HL-60 (cell line): ENCODE results near the gene LRBA.
"Not testable (repeated sequence)": the region's sequence is repeated elsewhere in the genome, so short reads cannot be mapped to it uniquely, and the experiment has no call there.

Experiments
- DNase-seq, 2 experiments: peaks; one replicate each; pipeline ENCODE4 v3.0.0-alpha.2; 2010 to 2020; ENCODE audit warnings: low read depth in 1 of 2, low spot score in 1 of 2
- H3K27ac ChIP-seq: fragments of 250-450 bp; sonication (Bioruptor Pico); replicated peaks from 2 replicates; pipeline ENCODE4 v1.5.1; 2020; ENCODE audit warnings: mild to moderate bottlenecking, moderate library complexity
- H3K27me3 ChIP-seq: fragments of 250-450 bp; sonication (Bioruptor Pico); 2 replicates; pipeline ENCODE4 v1.5.1; 2021; ENCODE audit warnings: mild to moderate bottlenecking, moderate library complexity; ENCODE audit not compliant: insufficient read depth, poor library complexity, severe bottlenecking
- H3K4me3 ChIP-seq: replicated peaks from 2 replicates; pipeline ENCODE4 v1.5.1; 2011; ENCODE audit warnings: mild to moderate bottlenecking, control low read depth, low read length; ENCODE audit not compliant: insufficient read depth
- GABPA ChIP-seq: IDR thresholded peaks from 2 replicates; pipeline ENCODE4 v1.6.1; 2012; ENCODE audit warnings: low read depth
- POLR2AphosphoS5 ChIP-seq: IDR thresholded peaks from 2 replicates; pipeline ENCODE4 v1.6.1; 2012; ENCODE audit warnings: low read depth
- SPI1 ChIP-seq: IDR thresholded peaks from 2 replicates; pipeline ENCODE4 v1.6.1; 2012; ENCODE audit warnings: low read depth, mild to moderate bottlenecking, borderline replicate concordance
- TF ChIP-seq, protein P1 (sequence below): IDR thresholded peaks from one replicate; pipeline ENCODE4 v1.5.1; 2011; ENCODE audit warnings: low read length, control low read depth, inconsistent platforms; ENCODE audit not compliant: insufficient read depth
- TF ChIP-seq, protein P2 (sequence below): IDR thresholded peaks from 2 replicates; pipeline ENCODE4 v1.6.1; 2012; ENCODE audit warnings: low read depth; ENCODE audit not compliant: insufficient replicate concordance

Gene LRBA

DNA sequence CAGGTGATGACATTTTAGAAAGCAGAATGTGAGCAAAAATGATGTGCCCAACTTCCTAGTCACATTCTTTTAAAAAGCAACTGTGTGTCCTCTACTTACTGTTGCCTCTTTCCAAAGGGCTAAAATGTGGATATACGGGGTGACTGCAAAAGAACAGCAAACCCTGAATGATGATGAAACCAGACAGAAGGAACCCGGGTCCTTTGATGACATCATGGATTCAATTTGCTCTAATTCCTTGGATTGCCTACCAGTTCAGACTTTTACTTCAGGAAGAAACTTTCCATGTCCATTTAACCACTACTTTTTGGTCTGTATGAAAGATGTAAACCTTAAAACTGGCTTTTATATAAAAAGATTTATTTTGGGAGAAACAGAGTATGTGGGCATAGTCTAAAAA lies 624.0 kb downstream of the LRBA start:
- no peak for DNase-seq
- Histone ChIP-seq H3K4me3 (no peak overlapping the region), H3K27ac (no peak overlapping the region), H3K27me3 (no peaks in the 10 kb centered on the region)
- TF ChIP-seq, protein P1, sequence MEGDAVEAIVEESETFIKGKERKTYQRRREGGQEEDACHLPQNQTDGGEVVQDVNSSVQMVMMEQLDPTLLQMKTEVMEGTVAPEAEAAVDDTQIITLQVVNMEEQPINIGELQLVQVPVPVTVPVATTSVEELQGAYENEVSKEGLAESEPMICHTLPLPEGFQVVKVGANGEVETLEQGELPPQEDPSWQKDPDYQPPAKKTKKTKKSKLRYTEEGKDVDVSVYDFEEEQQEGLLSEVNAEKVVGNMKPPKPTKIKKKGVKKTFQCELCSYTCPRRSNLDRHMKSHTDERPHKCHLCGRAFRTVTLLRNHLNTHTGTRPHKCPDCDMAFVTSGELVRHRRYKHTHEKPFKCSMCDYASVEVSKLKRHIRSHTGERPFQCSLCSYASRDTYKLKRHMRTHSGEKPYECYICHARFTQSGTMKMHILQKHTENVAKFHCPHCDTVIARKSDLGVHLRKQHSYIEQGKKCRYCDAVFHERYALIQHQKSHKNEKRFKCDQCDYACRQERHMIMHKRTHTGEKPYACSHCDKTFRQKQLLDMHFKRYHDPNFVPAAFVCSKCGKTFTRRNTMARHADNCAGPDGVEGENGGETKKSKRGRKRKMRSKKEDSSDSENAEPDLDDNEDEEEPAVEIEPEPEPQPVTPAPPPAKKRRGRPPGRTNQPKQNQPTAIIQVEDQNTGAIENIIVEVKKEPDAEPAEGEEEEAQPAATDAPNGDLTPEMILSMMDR: no peak

DNA sequence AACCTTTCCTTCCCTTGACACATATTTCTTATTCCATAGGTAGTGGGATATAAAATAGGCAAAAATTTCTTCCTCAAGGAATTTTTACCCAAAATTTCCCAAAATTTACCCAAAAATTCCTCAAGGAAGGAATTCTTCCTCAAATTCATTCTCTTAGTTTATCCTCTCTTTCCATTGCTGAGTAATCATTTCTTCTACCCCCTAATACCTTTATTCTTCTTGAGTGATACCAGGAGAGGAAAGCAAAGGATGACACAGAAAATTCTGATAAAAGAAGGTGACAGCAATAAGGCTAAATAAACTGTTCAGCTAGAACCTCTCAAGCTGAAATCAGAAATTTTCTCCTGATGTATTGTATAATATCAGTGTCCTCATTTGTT lies 624.6 kb downstream of the LRBA start:
- H3K4me3 ChIP-seq: no peak overlapping the region
- H3K27ac ChIP-seq: no peak overlapping the region
- no peak for DNase-seq
- TF ChIP-seq, protein P2, sequence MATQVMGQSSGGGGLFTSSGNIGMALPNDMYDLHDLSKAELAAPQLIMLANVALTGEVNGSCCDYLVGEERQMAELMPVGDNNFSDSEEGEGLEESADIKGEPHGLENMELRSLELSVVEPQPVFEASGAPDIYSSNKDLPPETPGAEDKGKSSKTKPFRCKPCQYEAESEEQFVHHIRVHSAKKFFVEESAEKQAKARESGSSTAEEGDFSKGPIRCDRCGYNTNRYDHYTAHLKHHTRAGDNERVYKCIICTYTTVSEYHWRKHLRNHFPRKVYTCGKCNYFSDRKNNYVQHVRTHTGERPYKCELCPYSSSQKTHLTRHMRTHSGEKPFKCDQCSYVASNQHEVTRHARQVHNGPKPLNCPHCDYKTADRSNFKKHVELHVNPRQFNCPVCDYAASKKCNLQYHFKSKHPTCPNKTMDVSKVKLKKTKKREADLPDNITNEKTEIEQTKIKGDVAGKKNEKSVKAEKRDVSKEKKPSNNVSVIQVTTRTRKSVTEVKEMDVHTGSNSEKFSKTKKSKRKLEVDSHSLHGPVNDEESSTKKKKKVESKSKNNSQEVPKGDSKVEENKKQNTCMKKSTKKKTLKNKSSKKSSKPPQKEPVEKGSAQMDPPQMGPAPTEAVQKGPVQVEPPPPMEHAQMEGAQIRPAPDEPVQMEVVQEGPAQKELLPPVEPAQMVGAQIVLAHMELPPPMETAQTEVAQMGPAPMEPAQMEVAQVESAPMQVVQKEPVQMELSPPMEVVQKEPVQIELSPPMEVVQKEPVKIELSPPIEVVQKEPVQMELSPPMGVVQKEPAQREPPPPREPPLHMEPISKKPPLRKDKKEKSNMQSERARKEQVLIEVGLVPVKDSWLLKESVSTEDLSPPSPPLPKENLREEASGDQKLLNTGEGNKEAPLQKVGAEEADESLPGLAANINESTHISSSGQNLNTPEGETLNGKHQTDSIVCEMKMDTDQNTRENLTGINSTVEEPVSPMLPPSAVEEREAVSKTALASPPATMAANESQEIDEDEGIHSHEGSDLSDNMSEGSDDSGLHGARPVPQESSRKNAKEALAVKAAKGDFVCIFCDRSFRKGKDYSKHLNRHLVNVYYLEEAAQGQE: no peak
- no peak for TF ChIP-seq SPI1
- no peak for TF ChIP-seq POLR2AphosphoS5
- TF ChIP-seq, protein P1: no peak
- no peak for TF ChIP-seq GABPA
- H3K27me3 ChIP-seq: no peaks in the 10 kb centered on the region

DNA sequence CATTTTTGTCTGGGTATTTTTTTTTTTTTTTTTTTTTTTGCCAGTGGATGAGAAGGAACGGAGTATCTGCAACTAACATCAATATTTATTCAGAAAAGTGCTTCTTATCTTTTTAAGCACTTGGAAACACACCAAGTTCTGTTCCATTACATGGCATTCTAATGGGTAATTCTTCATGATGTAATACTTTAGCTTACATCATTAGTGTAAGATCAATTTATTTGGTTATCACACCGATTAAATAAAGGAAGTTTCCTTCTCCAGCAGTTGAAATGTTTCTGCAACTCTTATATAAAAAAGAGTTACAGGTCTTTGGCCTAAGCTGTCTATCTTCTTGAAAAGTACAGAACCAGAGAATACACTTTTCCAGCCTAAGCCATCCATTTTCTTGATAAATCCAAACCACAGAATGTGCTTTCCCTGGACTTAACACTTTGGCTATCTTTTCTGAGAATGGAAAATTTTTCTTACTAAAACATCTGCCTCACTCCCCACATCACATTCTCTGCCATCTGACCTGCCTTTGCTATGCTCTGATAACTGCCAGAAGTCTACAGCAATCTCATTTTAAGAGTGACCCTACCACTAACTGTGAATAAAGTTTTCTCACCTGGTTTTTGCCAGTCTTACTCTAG lies 625.1 kb downstream of the LRBA start:
- no peak overlapping the region for H3K4me3 ChIP-seq
- TF ChIP-seq GABPA: no peak
- no peak for TF ChIP-seq POLR2AphosphoS5
- TF ChIP-seq, protein P1: no peak
- no peak for TF ChIP-seq SPI1
- TF ChIP-seq, protein P2: no peak
- no peaks in the 10 kb centered on the region for H3K27me3 ChIP-seq
- H3K27ac ChIP-seq: no peak overlapping the region
- no peak for DNase-seq

DNA sequence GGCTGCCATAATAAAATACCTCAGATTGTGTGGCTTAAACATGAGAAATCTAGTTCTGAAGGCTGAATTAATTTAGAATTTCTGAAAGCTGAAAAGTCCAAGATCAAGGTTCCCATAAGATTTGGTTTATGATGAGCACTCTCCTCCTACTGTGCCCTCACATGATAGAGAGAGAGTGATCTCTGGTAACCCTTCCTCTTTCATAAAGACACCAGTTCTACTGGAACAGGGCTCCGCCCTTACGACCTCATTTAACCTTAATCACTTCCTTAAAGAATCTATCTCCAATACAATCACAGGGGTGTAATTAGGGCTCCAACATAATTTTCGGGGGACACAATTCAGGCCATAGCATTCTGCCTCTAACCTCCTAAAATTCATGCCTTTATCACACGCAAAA lies 627.1 kb downstream of the LRBA start:
- H3K27ac ChIP-seq: no peak overlapping the region
- peak; percentile 65; the same call in 1 of the 2 replicates for TF ChIP-seq SPI1
- TF ChIP-seq, protein P1: no peak
- H3K27me3 ChIP-seq: no peaks in the 10 kb centered on the region
- peak in 1 of 2 experiments; percentile 40 for DNase-seq
- H3K4me3 ChIP-seq: no peak overlapping the region

DNA sequence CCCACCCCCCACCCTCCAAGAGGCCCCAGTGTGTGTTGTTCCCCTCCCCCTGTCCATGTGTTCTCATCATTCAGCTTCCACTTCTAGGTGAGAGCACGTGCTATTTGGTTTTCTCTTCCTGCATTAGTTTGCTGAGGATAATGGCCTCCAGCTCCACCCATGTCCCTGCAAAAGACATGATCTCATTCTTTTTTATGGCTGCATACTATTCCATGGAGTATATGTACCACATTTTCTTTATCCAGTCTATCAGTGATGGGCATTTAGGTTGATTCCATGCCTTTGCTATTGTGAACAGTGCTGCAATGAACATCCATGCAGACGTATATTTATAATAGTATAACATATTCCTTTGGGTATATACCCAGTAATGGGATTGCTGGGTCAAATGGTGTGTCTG lies 628.7 kb downstream of the LRBA start:
- DNase-seq, H3K27me3 ChIP-seq, H3K27ac ChIP-seq, H3K4me3 ChIP-seq: not testable (repeated sequence)
